ENCODE data around the gene TNIK. TPM values are rescaled to one million over a fixed set of nuclear protein-coding genes. Genes with fewer than 3 reads are reported as not detected.

The TNIK gene
- total and polyA plus RNA-seq, 2 of the 13 experiments (the other 11 are each of a cell fraction or from before 2014, with no cell fraction given): 0.15 to 0.22 TPM

GRCh38 chr3:171028025-171028778 is 432.0 kb downstream of the TNIK start (continued):
- no peak for TF ChIP-seq CENPBD1 (CRISPR knock-in tag; IDR thresholded peaks at IDR 0.05; ENCODE audit: borderline replicate concordance, low read depth)
- no peak for TF ChIP-seq ARHGAP35 (CRISPR knock-in tag; IDR thresholded peaks at IDR 0.05; ENCODE audit: borderline replicate concordance)
- TF ChIP-seq ZNF768 (CRISPR knock-in tag; IDR thresholded peaks at IDR 0.05): 0 out of 2 replicates have a peak, but pooled peaks have one; percentile 60
- TF ChIP-seq MTF2 (CRISPR knock-in tag; IDR thresholded peaks at IDR 0.05; ENCODE audit: borderline replicate concordance): no peak
- TF ChIP-seq ZNF354B (CRISPR knock-in tag; IDR thresholded peaks at IDR 0.05): 0 out of 2 replicates have a peak, but pooled peaks have one; percentile 31
- TF ChIP-seq CENPX (CRISPR knock-in tag; IDR thresholded peaks at IDR 0.05): no peak
- TF ChIP-seq FOXO4 (CRISPR knock-in tag; conservative IDR thresholded peaks at IDR 0.05): no peak
- TF ChIP-seq ZBTB44 (CRISPR knock-in tag; IDR thresholded peaks at IDR 0.05): no peak
- peak; percentile 47; the same call in 1 of the 2 replicates for TF ChIP-seq YEATS4 (CRISPR knock-in tag; IDR thresholded peaks at IDR 0.05; ENCODE audit: borderline replicate concordance)
- no peak for TF ChIP-seq ZFP36 (IDR thresholded peaks at IDR 0.05; ENCODE audit: borderline replicate concordance, low read depth, low read length, partially characterized antibody)
- TF ChIP-seq ZKSCAN1 (IDR thresholded peaks at IDR 0.05; ENCODE audit: low read length): no peak
- TF ChIP-seq FOXJ3 (CRISPR knock-in tag; IDR thresholded peaks at IDR 0.05; ENCODE audit: borderline replicate concordance): no peak
- TF ChIP-seq KDM5B (CRISPR knock-in tag; IDR thresholded peaks at IDR 0.05; ENCODE audit: borderline replicate concordance): no peak
- TF ChIP-seq ZNF615 (CRISPR knock-in tag; IDR thresholded peaks at IDR 0.05; ENCODE audit: borderline replicate concordance): no peak
- TF ChIP-seq HOXA9 (CRISPR knock-in tag; IDR thresholded peaks at IDR 0.05; ENCODE audit: borderline replicate concordance): no peak
- TF ChIP-seq HOMEZ (CRISPR knock-in tag; IDR thresholded peaks at IDR 0.05; ENCODE audit: low read depth): no peak
- no peak for TF ChIP-seq GATAD2A (CRISPR knock-in tag; IDR thresholded peaks at IDR 0.05)
- no peak for TF ChIP-seq ZNF432 (CRISPR knock-in tag; IDR thresholded peaks at IDR 0.05; ENCODE audit: borderline replicate concordance)
- TF ChIP-seq ZKSCAN5 (CRISPR knock-in tag; IDR thresholded peaks at IDR 0.05): no peak
- no peak for TF ChIP-seq MIER2 (CRISPR knock-in tag; IDR thresholded peaks at IDR 0.05)
- no peak for TF ChIP-seq ZNF263 (CRISPR knock-in tag; IDR thresholded peaks at IDR 0.05)

Data from HepG2 (cell line).